Caco-2 (cell line): Measurements from ENCODE around the gene LSM10. TPM values are rescaled to one million over a fixed set of nuclear protein-coding genes. Genes with fewer than 3 reads are reported as not detected.

Experiments used
- BruUV-seq: library from RNA; stranded (reverse); fragments of 400-500 nt; replicated peaks from 2 replicates; lab custom pipeline; 2021; lab: Mats Ljungman, UMichigan
- CTCF ChIA-PET: fragments of 300-600 bp; sonication (Branson Sonifier 250); formaldehyde crosslinking; loops from one replicate; lab custom pipeline; 2022; ENCODE audit warnings: antibody characterized with exemption; lab: Charles Lee
- POLR2A ChIA-PET: fragments of 300-600 bp; sonication (Branson Sonifier 250); formaldehyde crosslinking; loops from one replicate; lab custom pipeline; 2022; ENCODE audit warnings: antibody characterized with exemption; lab: Charles Lee
- DNase-seq, 2 experiments: peaks; one replicate each; pipeline versions ENCODE4 v3.0.0 to v3.0.0-alpha.2; 2020 to 2022
- H3K27me3 ChIP-seq: replicated peaks from 2 replicates; pipeline ENCODE4 v1.6.0; 2011; ENCODE audit warnings: low read length; ENCODE audit not compliant: control insufficient read depth, insufficient read depth
- H3K36me3 ChIP-seq: 2 replicates; pipeline ENCODE4 v1.5.1; 2011; ENCODE audit warnings: low read length; ENCODE audit not compliant: control insufficient read depth, insufficient read depth
- H3K4me1 ChIP-seq: fragments of 250-450 bp; sonication (Bioruptor Pico); 2 replicates; pipeline ENCODE4 v1.5.1; 2020; ENCODE audit warnings: mild to moderate bottlenecking
- H3K4me3 ChIP-seq: 2 replicates; pipeline ENCODE4 v1.5.1; 2011; ENCODE audit warnings: low read depth, mild to moderate bottlenecking, control low read depth, low read length
- H3K9me3 ChIP-seq: fragments of 250-450 bp; sonication (Bioruptor Pico); 2 replicates; pipeline ENCODE4 v1.5.1; 2020; ENCODE audit warnings: mild to moderate bottlenecking, moderate library complexity
- H3K27ac Mint-ChIP-seq: one replicate; pipeline ENCODE4 v1.8.0; 2022; ENCODE audit warnings: mixed read lengths; ENCODE audit not compliant: unreplicated experiment
- H3K27me3 Mint-ChIP-seq: one replicate; pipeline ENCODE4 v1.8.0; 2022; ENCODE audit warnings: mixed read lengths; ENCODE audit not compliant: insufficient read depth, unreplicated experiment
- H3K36me3 Mint-ChIP-seq: one replicate; pipeline ENCODE4 v1.8.0; 2022; ENCODE audit warnings: mild to moderate bottlenecking, mixed read lengths; ENCODE audit not compliant: insufficient read depth, unreplicated experiment
- H3K4me1 Mint-ChIP-seq: one replicate; pipeline ENCODE4 v1.8.0; 2022; ENCODE audit warnings: low read depth, mixed read lengths; ENCODE audit not compliant: unreplicated experiment
- H3K4me3 Mint-ChIP-seq: one replicate; pipeline ENCODE4 v1.8.0; 2022; ENCODE audit warnings: mild to moderate bottlenecking, moderate library complexity, mixed read lengths; ENCODE audit not compliant: unreplicated experiment
- H3K9me3 Mint-ChIP-seq: one replicate; pipeline ENCODE4 v1.8.0; 2022; ENCODE audit warnings: mixed read lengths; ENCODE audit not compliant: unreplicated experiment
- intact Hi-C: fragments of 100-400 bp; cut with micrococcal nuclease; formaldehyde crosslinking; loops from one replicate; pipeline ENCODE4 v1.10.0; 2022; ENCODE audit not compliant: unreplicated experiment
- total RNA-seq: library from RNA; stranded (reverse); gene quantifications from 2 replicates; pipeline ENCODE4 v1.2.3, GENCODE V29; 2022
- TF ChIP-seq, protein P1 (sequence below), 2 experiments: fragments of 200-600 bp in 1 of 2; IDR thresholded peaks; 1 replicate in 1 of 2; 2 replicates in 1 of 2; pipeline versions ENCODE4 v1.5.1 to v1.8.0; 2011 to 2022; ENCODE audit warnings: antibody characterized with exemption in 1 of 2, control low read depth in 1 of 2, inconsistent platforms in 1 of 2, low read depth in 1 of 2, low read length in 1 of 2, mild to moderate bottlenecking in 1 of 2, moderate library complexity in 1 of 2; ENCODE audit not compliant: insufficient read depth in 1 of 2, severe bottlenecking in 1 of 2, unreplicated experiment in 1 of 2

Gene LSM10
- total RNA-seq, 1 experiment from 2014 or later: 20.7 TPM

- no peak for DNase-seq
- intact Hi-C loops: no loop called here
- no peaks in the 10 kb centered on the region for H3K4me1 Mint-ChIP-seq
- no peaks in the 10 kb centered on the region for H3K9me3 ChIP-seq
- BruUV-seq: no TSS peak
- ChIA-PET POLR2A (no interaction called here), CTCF (interaction anchor here (1.3 kb wide), 1 partner anchor 20 kb away, joined by 3 read pairs; no protein-coding TSS in a partner anchor)
- H3K36me3 Mint-ChIP-seq: peaks cover 20% of the 10 kb centered on the region
- no peak overlapping the region for H3K27ac Mint-ChIP-seq
- no peaks in the 10 kb centered on the region for H3K27me3 ChIP-seq
- no peak overlapping the region for H3K4me3 ChIP-seq
- no peaks in the 10 kb centered on the region for H3K4me1 ChIP-seq
- no peaks in the 10 kb centered on the region for H3K9me3 Mint-ChIP-seq
- H3K4me3 Mint-ChIP-seq: no peak overlapping the region
- H3K36me3 ChIP-seq: no peaks in the 10 kb centered on the region
- TF ChIP-seq, protein P1, sequence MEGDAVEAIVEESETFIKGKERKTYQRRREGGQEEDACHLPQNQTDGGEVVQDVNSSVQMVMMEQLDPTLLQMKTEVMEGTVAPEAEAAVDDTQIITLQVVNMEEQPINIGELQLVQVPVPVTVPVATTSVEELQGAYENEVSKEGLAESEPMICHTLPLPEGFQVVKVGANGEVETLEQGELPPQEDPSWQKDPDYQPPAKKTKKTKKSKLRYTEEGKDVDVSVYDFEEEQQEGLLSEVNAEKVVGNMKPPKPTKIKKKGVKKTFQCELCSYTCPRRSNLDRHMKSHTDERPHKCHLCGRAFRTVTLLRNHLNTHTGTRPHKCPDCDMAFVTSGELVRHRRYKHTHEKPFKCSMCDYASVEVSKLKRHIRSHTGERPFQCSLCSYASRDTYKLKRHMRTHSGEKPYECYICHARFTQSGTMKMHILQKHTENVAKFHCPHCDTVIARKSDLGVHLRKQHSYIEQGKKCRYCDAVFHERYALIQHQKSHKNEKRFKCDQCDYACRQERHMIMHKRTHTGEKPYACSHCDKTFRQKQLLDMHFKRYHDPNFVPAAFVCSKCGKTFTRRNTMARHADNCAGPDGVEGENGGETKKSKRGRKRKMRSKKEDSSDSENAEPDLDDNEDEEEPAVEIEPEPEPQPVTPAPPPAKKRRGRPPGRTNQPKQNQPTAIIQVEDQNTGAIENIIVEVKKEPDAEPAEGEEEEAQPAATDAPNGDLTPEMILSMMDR (IDR thresholded peaks at IDR 0.05; ENCODE audit: insufficient read depth in 1 of 2, low read depth in 1 of 2, low read length in 1 of 2, severe bottlenecking in 1 of 2, unreplicated experiment in 1 of 2): no peak
- no peaks in the 10 kb centered on the region for H3K27me3 Mint-ChIP-seq
Measured at GRCh38 chr1:36349241-36349671, 48.5 kb downstream of the LSM10 start.

- no peaks in the 10 kb centered on the region for H3K36me3 ChIP-seq
- H3K9me3 ChIP-seq: no peaks in the 10 kb centered on the region
- no TSS peak for BruUV-seq
Measured at GRCh38 chr1:36346741-36347370, 50.9 kb downstream of the LSM10 start.

GRCh38 chr1:36345353-36345752 lies 52.4 kb downstream of the LSM10 start:
- H3K4me3 ChIP-seq: no peak overlapping the region
- DNase-seq: no peak
- H3K9me3 ChIP-seq: no peaks in the 10 kb centered on the region
- Mint-ChIP-seq H3K36me3 (peaks cover 29% of the 10 kb centered on the region), H3K9me3 (no peaks in the 10 kb centered on the region), H3K27ac (no peak overlapping the region), H3K4me3 (no peak overlapping the region), H3K27me3 (no peaks in the 10 kb centered on the region), H3K4me1 (no peaks in the 10 kb centered on the region)
- POLR2A ChIA-PET: no interaction called here
- no peaks in the 10 kb centered on the region for H3K4me1 ChIP-seq
- TF ChIP-seq, protein P1 (IDR thresholded peaks at IDR 0.05; ENCODE audit: insufficient read depth in 1 of 2, low read depth in 1 of 2, low read length in 1 of 2, severe bottlenecking in 1 of 2, unreplicated experiment in 1 of 2): no peak
- CTCF ChIA-PET: no interaction called here
- intact Hi-C loops: no loop called here
- no peaks in the 10 kb centered on the region for H3K36me3 ChIP-seq
- no TSS peak for BruUV-seq
- H3K27me3 ChIP-seq: no peaks in the 10 kb centered on the region

More at GRCh38 chr1:36346741-36347370, 50.9 kb downstream of the LSM10 start:
- H3K4me3 ChIP-seq: no peak overlapping the region
- H3K36me3 Mint-ChIP-seq: peaks cover 20% of the 10 kb centered on the region
- H3K27ac Mint-ChIP-seq: no peak overlapping the region
- H3K4me1 Mint-ChIP-seq: no peaks in the 10 kb centered on the region
- DNase-seq: no peak
- intact Hi-C loops: no loop called here
- ChIA-PET CTCF (no interaction called here), POLR2A (no interaction called here)
- H3K9me3 Mint-ChIP-seq: no peaks in the 10 kb centered on the region
- no peak overlapping the region for H3K4me3 Mint-ChIP-seq
- TF ChIP-seq, protein P1 (IDR thresholded peaks at IDR 0.05; ENCODE audit: insufficient read depth in 1 of 2, low read depth in 1 of 2, low read length in 1 of 2, severe bottlenecking in 1 of 2, unreplicated experiment in 1 of 2): no peak
- H3K4me1 ChIP-seq: no peaks in the 10 kb centered on the region
- H3K27me3 Mint-ChIP-seq: no peaks in the 10 kb centered on the region
- no peaks in the 10 kb centered on the region for H3K27me3 ChIP-seq
